Measurements from ENCODE around the gene ADSL. TPM values are rescaled to one million over a fixed set of nuclear protein-coding genes. Genes with fewer than 3 reads are reported as not detected.

Gene ADSL
- total RNA-seq, 3 donors from 2014 or later (not counting 1 experiment from before 2014, with no cell fraction given) = 31.3 to 49.8 (median 41.2) TPM

DNA sequence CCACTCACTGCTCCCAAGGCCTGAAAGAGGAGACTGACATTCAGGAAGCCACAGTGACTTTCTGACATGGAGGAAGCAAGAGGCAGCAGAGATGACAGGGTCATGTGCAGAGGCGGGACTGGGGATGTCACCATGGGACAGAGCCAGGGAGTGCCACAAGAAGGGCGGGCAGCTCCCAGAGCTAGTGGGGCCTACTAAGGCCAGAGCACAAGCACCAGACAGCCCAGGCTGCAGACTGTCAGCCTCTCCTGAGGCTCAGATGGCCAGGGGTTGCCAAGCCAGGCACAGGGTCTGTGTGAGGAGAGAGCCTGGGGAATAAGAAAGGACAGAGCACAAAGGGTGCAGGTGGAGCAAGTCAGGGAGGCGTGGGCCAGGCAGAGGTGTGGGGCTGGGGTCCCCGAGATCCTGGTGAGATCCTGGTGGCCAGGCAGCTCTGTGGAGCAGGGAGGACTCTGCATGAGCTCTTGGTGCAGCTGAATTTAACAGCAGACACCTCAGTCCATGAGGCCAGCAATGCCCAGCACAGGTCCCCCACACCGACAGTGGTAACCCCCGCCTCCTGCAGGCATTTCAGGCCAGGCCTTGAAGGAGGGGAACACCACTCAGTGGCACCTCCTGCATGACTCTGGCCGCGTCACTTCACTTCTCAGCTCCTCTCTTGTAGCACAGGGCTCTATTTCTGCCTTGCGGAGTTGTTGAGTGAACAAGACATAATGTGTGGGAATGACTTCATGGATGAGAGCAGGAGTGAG is 76.4 kb downstream of the ADSL start:
- Mint-ChIP-seq H3K27me3 (ENCODE audit: low read depth in 2 of 2) (no peaks in the 10 kb centered on the region), H3K9me3 (no peaks in the 10 kb centered on the region), H3K27ac (peak overlapping the region in 1 of 2 donors; percentile 68), H3K36me3 (no peaks in the 10 kb centered on the region), H3K4me1 (peaks cover 6 to 29% of the 10 kb centered on the region in 2 donors), H3K4me3 (no peak overlapping the region)
- Histone ChIP-seq H3K9me3 (ENCODE audit: control insufficient read depth, insufficient read depth, low read length) (no peaks in the 10 kb centered on the region), H3K4me1 (ENCODE audit: control insufficient read depth, insufficient read depth, low read length) (peaks cover 9% of the 10 kb centered on the region), H3K27ac (ENCODE audit: low read length) (no peak overlapping the region), H3K4me3 (ENCODE audit: low read length) (no peak overlapping the region), H3K27me3 (ENCODE audit: control insufficient read depth, insufficient read depth, low read length) (no peaks in the 10 kb centered on the region), H3K36me3 (ENCODE audit: control insufficient read depth, insufficient read depth, low read length) (peaks cover 94% of the 10 kb centered on the region)
- TF ChIP-seq, protein P1, sequence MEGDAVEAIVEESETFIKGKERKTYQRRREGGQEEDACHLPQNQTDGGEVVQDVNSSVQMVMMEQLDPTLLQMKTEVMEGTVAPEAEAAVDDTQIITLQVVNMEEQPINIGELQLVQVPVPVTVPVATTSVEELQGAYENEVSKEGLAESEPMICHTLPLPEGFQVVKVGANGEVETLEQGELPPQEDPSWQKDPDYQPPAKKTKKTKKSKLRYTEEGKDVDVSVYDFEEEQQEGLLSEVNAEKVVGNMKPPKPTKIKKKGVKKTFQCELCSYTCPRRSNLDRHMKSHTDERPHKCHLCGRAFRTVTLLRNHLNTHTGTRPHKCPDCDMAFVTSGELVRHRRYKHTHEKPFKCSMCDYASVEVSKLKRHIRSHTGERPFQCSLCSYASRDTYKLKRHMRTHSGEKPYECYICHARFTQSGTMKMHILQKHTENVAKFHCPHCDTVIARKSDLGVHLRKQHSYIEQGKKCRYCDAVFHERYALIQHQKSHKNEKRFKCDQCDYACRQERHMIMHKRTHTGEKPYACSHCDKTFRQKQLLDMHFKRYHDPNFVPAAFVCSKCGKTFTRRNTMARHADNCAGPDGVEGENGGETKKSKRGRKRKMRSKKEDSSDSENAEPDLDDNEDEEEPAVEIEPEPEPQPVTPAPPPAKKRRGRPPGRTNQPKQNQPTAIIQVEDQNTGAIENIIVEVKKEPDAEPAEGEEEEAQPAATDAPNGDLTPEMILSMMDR (IDR thresholded peaks at IDR 0.05) = no peak
- ATAC-seq (no peak), DNase-seq (no peak)
- intact Hi-C loops (cut with micrococcal nuclease) = no loop called here
- WGBS (ENCODE audit: insufficient coverage) = 97% methylated on average over 9 of the region's 9 CpGs

GRCh38 chr22:40423310-40423688 is 77.0 kb downstream of the ADSL start:
- H3K4me3 ChIP-seq (ENCODE audit: low read length) = no peak overlapping the region
- Mint-ChIP-seq H3K4me1 (peaks cover 6 to 29% of the 10 kb centered on the region in 2 donors), H3K4me3 (no peak overlapping the region), H3K36me3 (no peaks in the 10 kb centered on the region), H3K27me3 (ENCODE audit: low read depth in 2 of 2) (no peaks in the 10 kb centered on the region), H3K9me3 (no peaks in the 10 kb centered on the region), H3K27ac (no peak overlapping the region)
- H3K27me3 ChIP-seq (ENCODE audit: control insufficient read depth, insufficient read depth, low read length) = no peaks in the 10 kb centered on the region
- ATAC-seq = no peak
- intact Hi-C loops (cut with micrococcal nuclease) = no loop called here
- no peak overlapping the region for H3K27ac ChIP-seq (ENCODE audit: low read length)
- peaks cover 94% of the 10 kb centered on the region for H3K36me3 ChIP-seq (ENCODE audit: control insufficient read depth, insufficient read depth, low read length)
- peaks cover 4% of the 10 kb centered on the region for H3K4me1 ChIP-seq (ENCODE audit: control insufficient read depth, insufficient read depth, low read length)
- TF ChIP-seq, protein P1 (IDR thresholded peaks at IDR 0.05) = no peak
- WGBS (ENCODE audit: insufficient coverage) = 97% methylated on average over 4 of the region's 5 CpGs
- no peaks in the 10 kb centered on the region for H3K9me3 ChIP-seq (ENCODE audit: control insufficient read depth, insufficient read depth, low read length)
- no peak for DNase-seq

- DNase-seq (no peak), ATAC-seq (no peak)
- Mint-ChIP-seq H3K27me3 (ENCODE audit: low read depth in 2 of 2) (no peaks in the 10 kb centered on the region), H3K36me3 (peaks cover 4% of the 10 kb centered on the region), H3K9me3 (no peaks in the 10 kb centered on the region), H3K4me3 (no peak overlapping the region), H3K4me1 (peaks cover 6 to 33% of the 10 kb centered on the region in 2 donors), H3K27ac (no peak overlapping the region)
- Histone ChIP-seq H3K27ac (ENCODE audit: low read length) (no peak overlapping the region), H3K4me1 (ENCODE audit: control insufficient read depth, insufficient read depth, low read length) (peaks cover 3% of the 10 kb centered on the region), H3K4me3 (ENCODE audit: low read length) (no peak overlapping the region), H3K9me3 (ENCODE audit: control insufficient read depth, insufficient read depth, low read length) (no peaks in the 10 kb centered on the region), H3K36me3 (ENCODE audit: control insufficient read depth, insufficient read depth, low read length) (peaks cover 97% of the 10 kb centered on the region), H3K27me3 (ENCODE audit: control insufficient read depth, insufficient read depth, low read length) (no peaks in the 10 kb centered on the region)
- 96% methylated on average over 17 of the region's 17 CpGs for WGBS (ENCODE audit: insufficient coverage)
- intact Hi-C loops (cut with micrococcal nuclease) = no loop called here
- TF ChIP-seq, protein P1 (IDR thresholded peaks at IDR 0.05) = no peak
Measured at GRCh38 chr22:40423882-40424640, 77.8 kb downstream of the ADSL start.
